Measurements from ENCODE around the gene PTPRU. TPM values are rescaled to one million over a fixed set of nuclear protein-coding genes. Genes with fewer than 3 reads are reported as not detected.

The PTPRU gene
- total RNA-seq, 1 experiment from 2014 or later, result 0.72 TPM

- in situ Hi-C loops (cut with HindIII; ENCODE audit: low pct_unique_long_range_greater_than_20kb, low sequenced_read_pairs) (no loop called here), intact Hi-C loops (cut with micrococcal nuclease; ENCODE audit: unreplicated experiment) (no loop called here)
- Histone ChIP-seq H3K36me3 (ENCODE audit: control insufficient read depth, insufficient read depth, low read length) (no peaks in the 10 kb centered on the region; the same call in 1 of the 2 replicates), H3K9me3 (ENCODE audit: control insufficient read depth, insufficient read depth, low read depth, low read length) (no peaks in the 10 kb centered on the region), H3K4me1 (ENCODE audit: control insufficient read depth, insufficient read depth, low read length) (no peaks in the 10 kb centered on the region), H3K4me3 (ENCODE audit: low read depth in 2 of 2, low read length in 2 of 2) (no peak overlapping the region), H3K27me3 (ENCODE audit: control insufficient read depth, insufficient read depth, low read length) (no peaks in the 10 kb centered on the region), H3K27ac (ENCODE audit: low read length) (no peak overlapping the region)
- no TSS peak for BruUV-seq (replicated peaks)
- ATAC-seq, result no peak
- ChIA-PET CTCF (no interaction called here), POLR2A (interaction anchor here (0.6 kb wide), 1 partner anchor 12 kb away, joined by 5 read pairs; no protein-coding TSS in a partner anchor)
- TF ChIP-seq POLR2AphosphoS5 (IDR thresholded peaks at IDR 0.05; ENCODE audit: low read depth, low read length), result no peak
- TF ChIP-seq CTCF (IDR thresholded peaks at IDR 0.05), result no peak
- TF ChIP-seq, protein P1, sequence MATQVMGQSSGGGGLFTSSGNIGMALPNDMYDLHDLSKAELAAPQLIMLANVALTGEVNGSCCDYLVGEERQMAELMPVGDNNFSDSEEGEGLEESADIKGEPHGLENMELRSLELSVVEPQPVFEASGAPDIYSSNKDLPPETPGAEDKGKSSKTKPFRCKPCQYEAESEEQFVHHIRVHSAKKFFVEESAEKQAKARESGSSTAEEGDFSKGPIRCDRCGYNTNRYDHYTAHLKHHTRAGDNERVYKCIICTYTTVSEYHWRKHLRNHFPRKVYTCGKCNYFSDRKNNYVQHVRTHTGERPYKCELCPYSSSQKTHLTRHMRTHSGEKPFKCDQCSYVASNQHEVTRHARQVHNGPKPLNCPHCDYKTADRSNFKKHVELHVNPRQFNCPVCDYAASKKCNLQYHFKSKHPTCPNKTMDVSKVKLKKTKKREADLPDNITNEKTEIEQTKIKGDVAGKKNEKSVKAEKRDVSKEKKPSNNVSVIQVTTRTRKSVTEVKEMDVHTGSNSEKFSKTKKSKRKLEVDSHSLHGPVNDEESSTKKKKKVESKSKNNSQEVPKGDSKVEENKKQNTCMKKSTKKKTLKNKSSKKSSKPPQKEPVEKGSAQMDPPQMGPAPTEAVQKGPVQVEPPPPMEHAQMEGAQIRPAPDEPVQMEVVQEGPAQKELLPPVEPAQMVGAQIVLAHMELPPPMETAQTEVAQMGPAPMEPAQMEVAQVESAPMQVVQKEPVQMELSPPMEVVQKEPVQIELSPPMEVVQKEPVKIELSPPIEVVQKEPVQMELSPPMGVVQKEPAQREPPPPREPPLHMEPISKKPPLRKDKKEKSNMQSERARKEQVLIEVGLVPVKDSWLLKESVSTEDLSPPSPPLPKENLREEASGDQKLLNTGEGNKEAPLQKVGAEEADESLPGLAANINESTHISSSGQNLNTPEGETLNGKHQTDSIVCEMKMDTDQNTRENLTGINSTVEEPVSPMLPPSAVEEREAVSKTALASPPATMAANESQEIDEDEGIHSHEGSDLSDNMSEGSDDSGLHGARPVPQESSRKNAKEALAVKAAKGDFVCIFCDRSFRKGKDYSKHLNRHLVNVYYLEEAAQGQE (IDR thresholded peaks at IDR 0.05; ENCODE audit: insufficient read depth in 1 of 2, low read depth in 2 of 2, low read length in 1 of 2), result no peak
- no peak for TF ChIP-seq TCF7L2 (IDR thresholded peaks at IDR 0.05; ENCODE audit: low read depth, low read length)
- no peak for DNase-seq (ENCODE audit: low read depth, low spot score)
These were observed 40.4 kb upstream of the PTPRU start for GRCh38 chr1:29195881-29196291.

GRCh38 chr1:29196863-29197589, 39.3 kb upstream of the PTPRU start:
- H3K4me1 ChIP-seq (ENCODE audit: control insufficient read depth, insufficient read depth, low read length), result no peaks in the 10 kb centered on the region
- BruUV-seq (replicated peaks), result no TSS peak
- TF ChIP-seq, protein P1 (IDR thresholded peaks at IDR 0.05; ENCODE audit: insufficient read depth in 1 of 2, low read depth in 2 of 2, low read length in 1 of 2), result no peak
- TF ChIP-seq CTCF (IDR thresholded peaks at IDR 0.05), result no peak
- ATAC-seq, result 0 out of 2 replicates have a peak, but pooled peaks have one; percentile 7
- no peak overlapping the region for H3K27ac ChIP-seq (ENCODE audit: low read length)
- H3K27me3 ChIP-seq (ENCODE audit: control insufficient read depth, insufficient read depth, low read length), result no peaks in the 10 kb centered on the region
- DNase-seq (ENCODE audit: low read depth, low spot score), result no peak
- H3K4me3 ChIP-seq (ENCODE audit: low read depth in 2 of 2, low read length in 2 of 2), result no peak overlapping the region
- POLR2A ChIA-PET, result no interaction called here
- intact Hi-C loops (cut with micrococcal nuclease; ENCODE audit: unreplicated experiment) (no loop called here), in situ Hi-C loops (cut with HindIII; ENCODE audit: low pct_unique_long_range_greater_than_20kb, low sequenced_read_pairs) (no loop called here)
- H3K36me3 ChIP-seq (ENCODE audit: control insufficient read depth, insufficient read depth, low read length), result peaks cover 1% of the 10 kb centered on the region
- no peaks in the 10 kb centered on the region for H3K9me3 ChIP-seq (ENCODE audit: control insufficient read depth, insufficient read depth, low read depth, low read length)
- CTCF ChIA-PET, result interaction anchor here (0.8 to 1.3 kb wide), 3 partner anchors 15 to 141 kb away, joined by 3 to 8 read pairs (median 4); partner anchors contain the start of gene SRSF4
